GM12872 (cell line): ENCODE results near the gene SYNRG.

Source experiments
- CTCF ChIP-seq: IDR thresholded peaks from 3 replicates; pipeline ENCODE4 v1.5.1; 2011; ENCODE audit warnings: low read depth, mild to moderate bottlenecking, low read length, moderate library complexity; ENCODE audit not compliant: insufficient read depth

The SYNRG gene

GRCh38 chr17:37507111-37507510, 102.1 kb downstream of the SYNRG start:
- TF ChIP-seq CTCF = no peak

- TF ChIP-seq CTCF = peak; percentile 65
Measured at GRCh38 chr17:37506678-37507077, 102.5 kb downstream of the SYNRG start.

GRCh38 chr17:37505333-37505732, 103.9 kb downstream of the SYNRG start:
- TF ChIP-seq CTCF = no peak

GRCh38 chr17:37503148-37503547, 106.1 kb downstream of the SYNRG start:
- TF ChIP-seq CTCF = no peak

- TF ChIP-seq CTCF = no peak
Measured at GRCh38 chr17:37502009-37502936, 106.9 kb downstream of the SYNRG start.

GRCh38 chr17:37500378-37500777, 108.8 kb downstream of the SYNRG start:
- no peak for TF ChIP-seq CTCF

- no peak for TF ChIP-seq CTCF
Measured at GRCh38 chr17:37494971-37495370, 114.2 kb downstream of the SYNRG start.
